GM11168 (cell line): ENCODE results near the gene PITPNM3.

Experiments
- in situ Hi-C: fragments of 300-500 bp; cut with MboI; formaldehyde crosslinking; loops from one replicate; pipeline ENCODE4 v1.12.0; 2022; ENCODE audit warnings: low sequenced_read_pairs; ENCODE audit not compliant: unreplicated experiment

The PITPNM3 gene

GRCh38 chr17:6531575-6531974 is 24.8 kb downstream of the PITPNM3 start:
- in situ Hi-C loops, result no loop called here

GRCh38 chr17:6530324-6530920 is 25.9 kb downstream of the PITPNM3 start:
- in situ Hi-C loops, result no loop called here

GRCh38 chr17:6528557-6528956 is 27.8 kb downstream of the PITPNM3 start:
- in situ Hi-C loops, result no loop called here

- in situ Hi-C loops, result no loop called here
These were observed 29.8 kb downstream of the PITPNM3 start for GRCh38 chr17:6526362-6527152.

- in situ Hi-C loops, result no loop called here
These were observed 30.6 kb downstream of the PITPNM3 start for GRCh38 chr17:6525731-6526130.

- in situ Hi-C loops, result no loop called here
These were observed 31.2 kb downstream of the PITPNM3 start for GRCh38 chr17:6525141-6525540.

- in situ Hi-C loops, result no loop called here
These were observed 31.8 kb downstream of the PITPNM3 start for GRCh38 chr17:6524520-6524919.

GRCh38 chr17:6523809-6524355 is 32.5 kb downstream of the PITPNM3 start:
- in situ Hi-C loops, result no loop called here

GRCh38 chr17:6523330-6523729 is 33.0 kb downstream of the PITPNM3 start:
- in situ Hi-C loops, result no loop called here

GRCh38 chr17:6521586-6521985 is 34.8 kb downstream of the PITPNM3 start:
- in situ Hi-C loops, result no loop called here

- in situ Hi-C loops, result no loop called here
These were observed 39.3 kb downstream of the PITPNM3 start for GRCh38 chr17:6517062-6517461.

- in situ Hi-C loops, result no loop called here
These were observed 42.0 kb downstream of the PITPNM3 start for GRCh38 chr17:6514371-6514770.

GRCh38 chr17:6512552-6512951 is 43.8 kb downstream of the PITPNM3 start:
- in situ Hi-C loops, result no loop called here

GRCh38 chr17:6510321-6510977 is 45.9 kb downstream of the PITPNM3 start:
- in situ Hi-C loops, result no loop called here

- in situ Hi-C loops, result no loop called here
These were observed 46.4 kb downstream of the PITPNM3 start for GRCh38 chr17:6509921-6510320.

- in situ Hi-C loops, result no loop called here
These were observed 47.2 kb downstream of the PITPNM3 start for GRCh38 chr17:6509031-6509771.

- in situ Hi-C loops, result no loop called here
These were observed 47.8 kb downstream of the PITPNM3 start for GRCh38 chr17:6508519-6509030.

GRCh38 chr17:6508016-6508415 is 48.3 kb downstream of the PITPNM3 start:
- in situ Hi-C loops, result no loop called here

- in situ Hi-C loops, result no loop called here
These were observed 48.8 kb downstream of the PITPNM3 start for GRCh38 chr17:6507535-6507934.

- in situ Hi-C loops, result no loop called here
These were observed 49.6 kb downstream of the PITPNM3 start for GRCh38 chr17:6506679-6507231.
